Trophoblast cell (in vitro differentiated cells and primary cell): ENCODE results near the gene STAC2.
"Not testable (repeated sequence)": the region's sequence is repeated elsewhere in the genome, so short reads cannot be mapped to it uniquely, and the experiment has no call there.

ENCODE experiments used
- DNase-seq, 2 donors: peaks; one replicate each; pipeline ENCODE4 v3.0.0-alpha.2; 2016
- H2AFZ ChIP-seq: 2 replicates; pipeline ENCODE4 v1.6.1; 2013; ENCODE audit warnings: low read length, moderate library complexity, mild to moderate bottlenecking; ENCODE audit not compliant: insufficient read depth, poor library complexity
- H2AK5ac ChIP-seq: 2 replicates; pipeline ENCODE4 v1.6.1; 2013; ENCODE audit warnings: mild to moderate bottlenecking, low read length
- H2BK120ac ChIP-seq: 2 replicates; pipeline ENCODE4 v1.6.1; 2013; ENCODE audit warnings: low read length, mild to moderate bottlenecking, moderate library complexity; ENCODE audit not compliant: insufficient read depth, poor library complexity
- H2BK12ac ChIP-seq: 2 replicates; pipeline ENCODE4 v1.6.1; 2013; ENCODE audit warnings: mild to moderate bottlenecking, low read length, moderate library complexity
- H2BK5ac ChIP-seq: 2 replicates; pipeline ENCODE4 v1.6.1; 2013; ENCODE audit warnings: low read length, low read depth, moderate library complexity, mild to moderate bottlenecking; ENCODE audit not compliant: poor library complexity
- H3K14ac ChIP-seq: 2 replicates; pipeline ENCODE4 v1.6.1; 2013; ENCODE audit warnings: mild to moderate bottlenecking, low read length
- H3K18ac ChIP-seq: 2 replicates; pipeline ENCODE4 v1.6.1; 2013; ENCODE audit warnings: mild to moderate bottlenecking, low read length
- H3K23ac ChIP-seq: 2 replicates; pipeline ENCODE4 v1.6.1; 2013; ENCODE audit warnings: low read length
- H3K27ac ChIP-seq: 2 replicates; pipeline ENCODE4 v1.5.1; 2013; ENCODE audit warnings: low read depth, mild to moderate bottlenecking, inconsistent platforms, low read length, moderate library complexity
- H3K27me3 ChIP-seq: 2 replicates; pipeline ENCODE4 v1.6.1; 2013; ENCODE audit warnings: inconsistent platforms, mild to moderate bottlenecking, low read length, moderate library complexity; ENCODE audit not compliant: insufficient read depth
- H3K36me3 ChIP-seq, 2 experiments: 1 replicate in 1 of 2; 2 replicates in 1 of 2; pipeline ENCODE4 v1.6.1; 2013; ENCODE audit warnings: low read length in 2 of 2, mild to moderate bottlenecking in 2 of 2, moderate library complexity in 1 of 2; ENCODE audit not compliant: insufficient read depth in 2 of 2, control insufficient read depth in 1 of 2
- H3K4ac ChIP-seq: 2 replicates; pipeline ENCODE4 v1.6.1; 2013; ENCODE audit warnings: low read depth, mild to moderate bottlenecking, low read length, moderate library complexity
- H3K4me1 ChIP-seq, 2 experiments: 1 replicate in 1 of 2; 2 replicates in 1 of 2; pipeline ENCODE4 v1.6.1; 2013; ENCODE audit warnings: low read length in 2 of 2, mild to moderate bottlenecking in 2 of 2, moderate library complexity in 1 of 2; ENCODE audit not compliant: insufficient read depth in 2 of 2, control insufficient read depth in 1 of 2
- H3K4me2 ChIP-seq: 2 replicates; pipeline ENCODE4 v1.6.1; 2013; ENCODE audit warnings: inconsistent platforms, mild to moderate bottlenecking, low read length, moderate library complexity
- H3K4me3 ChIP-seq: 2 replicates; pipeline ENCODE4 v1.5.1; 2013; ENCODE audit warnings: mild to moderate bottlenecking, low read depth, low read length, inconsistent platforms
- H3K79me1 ChIP-seq: one replicate; pipeline ENCODE4 v1.6.1; 2013; ENCODE audit warnings: low read length
- H3K79me2 ChIP-seq: 2 replicates; pipeline ENCODE4 v1.6.1; 2013; ENCODE audit warnings: low read length, mild to moderate bottlenecking; ENCODE audit not compliant: control insufficient read depth, insufficient read depth, poor library complexity
- H3K9ac ChIP-seq: 2 replicates; pipeline ENCODE4 v1.6.1; 2013; ENCODE audit warnings: mild to moderate bottlenecking, low read length
- H3K9me3 ChIP-seq: 2 replicates; pipeline ENCODE4 v1.6.1; 2013; ENCODE audit warnings: low read depth, mild to moderate bottlenecking, control low read depth, inconsistent platforms, low read length; ENCODE audit not compliant: insufficient read depth
- H4K12ac ChIP-seq: 2 replicates; pipeline ENCODE4 v1.6.1; 2013; ENCODE audit warnings: low read depth, mild to moderate bottlenecking, low read length, moderate library complexity
- H4K8ac ChIP-seq: 2 replicates; pipeline ENCODE4 v1.6.1; 2013; ENCODE audit warnings: low read depth, mild to moderate bottlenecking, low read length, moderate library complexity
- H4K91ac ChIP-seq: one replicate; pipeline ENCODE4 v1.6.1; 2013; ENCODE audit warnings: low read depth, mild to moderate bottlenecking, low read length, moderate library complexity
- WGBS: extraction: QIAGEN DNeasy Blood & Tissue Kit; methylation state at CpG from one replicate; pipeline ENCODE4 v1.1.7; 2013; ENCODE audit warnings: missing lambda C conversion rate; ENCODE audit not compliant: insufficient read length, insufficient coverage; ENCODE audit errors: extremely low coverage; 5-methylcytosine and 5-hydroxymethylcytosine counted together

Gene STAC2

DNA sequence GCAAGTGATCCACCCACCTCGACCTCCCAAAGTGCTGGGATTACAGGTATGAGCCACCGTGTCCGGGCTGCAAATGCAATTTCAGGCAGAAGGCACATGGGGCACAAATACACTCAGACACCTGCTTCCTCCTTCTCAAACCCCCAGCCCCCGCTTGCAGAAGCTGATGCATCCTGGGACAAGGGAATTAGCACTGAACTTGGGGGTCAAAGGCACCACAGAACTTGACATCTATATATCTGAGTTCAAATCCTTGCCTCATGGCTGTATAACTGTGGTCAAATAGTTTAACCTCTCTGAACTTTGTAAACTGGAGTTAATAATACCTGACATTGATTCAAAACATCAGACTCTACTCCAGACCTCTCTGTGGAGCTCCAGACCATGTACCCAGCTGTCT lies 55.6 kb downstream of the STAC2 start:
- Histone ChIP-seq H2BK5ac (no peak overlapping the region), H4K12ac (no peak overlapping the region), H3K23ac (no peak overlapping the region), H2BK120ac (no peak overlapping the region), H2AFZ (no peak overlapping the region), H3K4me2 (no peak overlapping the region), H2AK5ac (no peak overlapping the region), H4K91ac (no peak overlapping the region), H3K14ac (no peak overlapping the region), H3K4me1 (peaks cover 14 to 17% of the 10 kb centered on the region in 2 experiments), H3K9me3 (no peaks in the 10 kb centered on the region), H3K27ac (no peak overlapping the region), H3K79me2 (peaks cover under 1% of the 10 kb centered on the region), H3K4ac (no peak overlapping the region), H3K9ac (no peak overlapping the region), H3K36me3 (no peaks in the 10 kb centered on the region), H2BK12ac (no peak overlapping the region), H3K79me1 (peaks cover 2% of the 10 kb centered on the region), H3K4me3 (no peak overlapping the region), H3K27me3 (peaks cover 9% of the 10 kb centered on the region), H4K8ac (no peak overlapping the region), H3K18ac (no peak overlapping the region)
- no CpG with 5 or more reads among the region's 4 CpGs for WGBS
- DNase-seq, result no peak

DNA sequence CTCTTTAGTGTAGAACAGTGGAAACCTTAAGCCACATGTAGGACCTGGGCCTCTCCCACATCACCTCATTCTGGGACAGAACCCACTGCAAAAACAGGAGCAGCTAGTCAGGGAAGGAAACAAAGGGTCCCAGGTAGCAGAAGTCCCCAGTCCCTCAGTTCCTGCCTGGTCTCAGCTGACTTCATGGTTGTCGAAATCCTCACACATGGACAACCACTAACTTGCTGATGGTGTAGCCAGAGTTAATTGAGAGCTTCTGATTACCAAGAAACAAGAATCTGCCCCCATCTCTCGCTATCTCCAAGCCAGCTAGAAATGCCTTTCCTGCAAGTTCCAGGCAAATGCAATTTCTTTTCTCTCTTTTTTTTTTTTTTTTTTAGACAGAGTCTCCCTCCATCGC lies 56.2 kb downstream of the STAC2 start:
- Histone ChIP-seq H2BK120ac (no peak overlapping the region), H4K12ac (no peak overlapping the region), H2AK5ac (no peak overlapping the region), H3K14ac (no peak overlapping the region), H3K9ac (no peak overlapping the region), H3K4me2 (no peak overlapping the region), H4K8ac (no peak overlapping the region), H3K36me3 (no peaks in the 10 kb centered on the region), H3K4ac (no peak overlapping the region), H3K23ac (no peak overlapping the region), H2AFZ (no peak overlapping the region), H3K79me2 (peaks cover 3% of the 10 kb centered on the region), H3K4me1 (peaks cover 17 to 18% of the 10 kb centered on the region in 2 experiments), H3K79me1 (peaks cover 4% of the 10 kb centered on the region), H3K27ac (no peak overlapping the region), H2BK5ac (no peak overlapping the region), H3K27me3 (peaks cover 9% of the 10 kb centered on the region), H4K91ac (no peak overlapping the region), H3K4me3 (no peak overlapping the region), H2BK12ac (no peak overlapping the region), H3K9me3 (no peaks in the 10 kb centered on the region), H3K18ac (no peak overlapping the region)
- no CpG with 5 or more reads among the region's 3 CpGs for WGBS
- DNase-seq, result no peak

- Histone ChIP-seq H3K4me3 (no peak overlapping the region), H3K18ac (no peak overlapping the region), H3K9me3 (no peaks in the 10 kb centered on the region), H3K79me1 (peaks cover 4% of the 10 kb centered on the region), H3K23ac (no peak overlapping the region), H3K4ac (no peak overlapping the region), H3K14ac (no peak overlapping the region), H2AK5ac (no peak overlapping the region), H3K4me2 (no peak overlapping the region), H4K91ac (no peak overlapping the region), H2AFZ (no peak overlapping the region), H4K8ac (no peak overlapping the region), H2BK120ac (no peak overlapping the region), H3K27me3 (peaks cover 9% of the 10 kb centered on the region), H2BK12ac (no peak overlapping the region), H3K9ac (no peak overlapping the region), H3K36me3 (no peaks in the 10 kb centered on the region), H3K79me2 (peaks cover 3% of the 10 kb centered on the region), H3K27ac (no peak overlapping the region), H3K4me1 (peaks cover 17 to 19% of the 10 kb centered on the region in 2 experiments), H2BK5ac (no peak overlapping the region), H4K12ac (no peak overlapping the region)
- WGBS, result no CpG with 5 or more reads among the region's 14 CpGs
- no peak for DNase-seq
These were observed 56.6 kb downstream of the STAC2 start for GRCh38 chr17:39169101-39169500.

DNA sequence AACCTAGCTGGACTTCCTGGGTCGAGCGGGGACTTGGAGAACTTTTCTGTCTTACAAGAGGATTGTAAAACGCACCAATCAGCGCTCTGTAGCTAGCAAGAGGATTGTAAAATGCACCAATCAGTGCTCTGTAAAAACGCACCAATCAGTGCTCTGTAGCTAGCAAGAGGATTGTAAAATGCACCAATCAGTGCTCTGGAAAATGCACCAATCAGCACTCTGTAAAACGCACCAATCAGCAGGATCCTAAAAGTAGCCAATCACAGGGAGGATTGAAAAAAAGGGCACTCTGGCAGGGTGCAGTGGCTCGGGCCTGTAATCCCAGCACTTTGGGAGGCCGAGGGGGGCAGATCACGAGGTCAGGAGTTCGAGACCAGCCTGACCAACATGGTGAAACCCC lies 57.2 kb downstream of the STAC2 start:
- H2BK12ac ChIP-seq, H2BK120ac ChIP-seq, DNase-seq, H3K4ac ChIP-seq, H4K12ac ChIP-seq, H3K14ac ChIP-seq, H3K9ac ChIP-seq, H3K27me3 ChIP-seq, H3K9me3 ChIP-seq, H4K91ac ChIP-seq, H3K79me1 ChIP-seq, H2AFZ ChIP-seq, H2BK5ac ChIP-seq, H3K18ac ChIP-seq, H3K27ac ChIP-seq, H3K4me2 ChIP-seq, H3K23ac ChIP-seq, H2AK5ac ChIP-seq, H4K8ac ChIP-seq, H3K79me2 ChIP-seq, H3K4me3 ChIP-seq, H3K36me3 ChIP-seq: not testable (repeated sequence)
- peaks cover 17 to 19% of the 10 kb centered on the region in 2 experiments for H3K4me1 ChIP-seq
- no CpG with 5 or more reads among the region's 10 CpGs for WGBS
